HepG2 (cell line): ENCODE data around the gene ICAM3. TPM values are rescaled to one million over a fixed set of nuclear protein-coding genes. Genes with fewer than 3 reads are reported as not detected.
A peak's percentile ranks its signal among the peaks of the same experiment; 100 is the strongest.

Source experiments
- ARID5B ChIP-seq: IDR thresholded peaks from 2 replicates; pipeline ENCODE4 v1.4.0; 2020; ENCODE audit warnings: mild to moderate bottlenecking, missing genetic modification reagents
- ATF2 ChIP-seq: sonication (generic); formaldehyde crosslinking; IDR thresholded peaks from 2 replicates; pipeline ENCODE4 v1.4.0; 2020; ENCODE audit warnings: missing genetic modification reagents
- CBX2 ChIP-seq, 2 experiments: fragments of 200-600 bp in 1 of 2; sonication (generic); formaldehyde crosslinking in 1 of 2; IDR thresholded peaks; 2 replicates each; pipeline versions ENCODE4 v1.7.0 to v1.8.1; 2018 to 2022; ENCODE audit warnings: low read depth in 2 of 2, low read length in 1 of 2, mild to moderate bottlenecking in 1 of 2, missing genetic modification reagents in 1 of 2
- CTCF ChIP-seq: sonication (generic); formaldehyde crosslinking; IDR thresholded peaks from 2 replicates; pipeline ENCODE4 v1.5.0; 2020; ENCODE audit warnings: mild to moderate bottlenecking, missing genetic modification reagents, moderate library complexity
- FOXK1 ChIP-seq: sonication (generic); formaldehyde crosslinking; IDR thresholded peaks from 2 replicates; pipeline ENCODE4 v1.4.0; 2020; ENCODE audit warnings: low read depth, missing genetic modification reagents, borderline replicate concordance
- HDAC2 ChIP-seq: sonication (generic); formaldehyde crosslinking; IDR thresholded peaks from 2 replicates; pipeline ENCODE4 v1.4.0; 2020; ENCODE audit warnings: missing genetic modification reagents
- HIVEP1 ChIP-seq: sonication (generic); formaldehyde crosslinking; IDR thresholded peaks from 2 replicates; pipeline ENCODE4 v1.4.0; 2020; ENCODE audit warnings: mild to moderate bottlenecking, missing genetic modification reagents
- MTA3 ChIP-seq: sonication (generic); formaldehyde crosslinking; IDR thresholded peaks from 2 replicates; pipeline ENCODE4 v1.4.0; 2020; ENCODE audit warnings: missing genetic modification reagents
- PAWR ChIP-seq: sonication (generic); formaldehyde crosslinking; IDR thresholded peaks from 2 replicates; pipeline ENCODE4 v1.4.0; 2020; ENCODE audit warnings: missing genetic modification reagents, mild to moderate bottlenecking, borderline replicate concordance
- PLSCR1 ChIP-seq: sonication (generic); formaldehyde crosslinking; IDR thresholded peaks from 2 replicates; pipeline ENCODE4 v1.5.0; 2020; ENCODE audit warnings: missing genetic modification reagents, mild to moderate bottlenecking, borderline replicate concordance
- RAD21 ChIP-seq: fragments of 450-650 bp; formaldehyde crosslinking; IDR thresholded peaks from 2 replicates; pipeline ENCODE4 v1.5.0; 2020; ENCODE audit warnings: mild to moderate bottlenecking
- REXO4 ChIP-seq: sonication (generic); formaldehyde crosslinking; IDR thresholded peaks from 2 replicates; pipeline ENCODE4 v1.8.0; 2022; ENCODE audit warnings: missing genetic modification reagents, mild to moderate bottlenecking, borderline replicate concordance
- SRSF1 ChIP-seq: fragments of 200-400 bp; formaldehyde crosslinking; optimal IDR thresholded peaks from 2 replicates; pipeline ENCODE3; 2017; ENCODE audit warnings: mild to moderate bottlenecking, low read depth, low read length, moderate library complexity
- STAT5B ChIP-seq: sonication (generic); formaldehyde crosslinking; IDR thresholded peaks from 2 replicates; pipeline ENCODE4 v1.4.0; 2020; ENCODE audit warnings: missing genetic modification reagents
- TFAP4 ChIP-seq: sonication (generic); IDR thresholded peaks from 2 replicates; pipeline ENCODE4 v1.6.1; 2016; ENCODE audit warnings: low read depth, borderline replicate concordance
- THRA ChIP-seq: sonication (generic); formaldehyde crosslinking; IDR thresholded peaks from 2 replicates; pipeline ENCODE4 v1.4.0; 2020; ENCODE audit warnings: missing genetic modification reagents, borderline replicate concordance
- ZNF296 ChIP-seq: sonication (generic); formaldehyde crosslinking; conservative IDR thresholded peaks from 2 replicates; pipeline ENCODE4 v1.5.0; 2020; ENCODE audit warnings: mild to moderate bottlenecking, missing genetic modification reagents
- ZNF772 ChIP-seq: sonication (generic); formaldehyde crosslinking; IDR thresholded peaks from 2 replicates; pipeline ENCODE4 v1.5.0; 2020; ENCODE audit warnings: mild to moderate bottlenecking, missing genetic modification reagents
- polyA plus RNA-seq, 8 experiments: library from polyadenylated mRNA; depleted of rRNA in 3 of 8; stranded (reverse) in 7 of 8; unstranded in 1 of 8; fragments of >200 nt; fragmentation: Illumina TruSeq in 4 of 8; extraction: Trizol in 4 of 8; gene quantifications; 2 replicates each; pipeline versions ENCODE4 v1.2.1 to v1.2.3, GENCODE V29; 2011 to 2016; ENCODE audit warnings: low read depth in 4 of 8, missing spikeins in 1 of 8, mixed read lengths in 1 of 8; ENCODE audit not compliant: insufficient read depth in 1 of 8
- total RNA-seq, 5 experiments: library from RNA; depleted of rRNA; stranded (reverse); fragments of >200 nt; fragmentation: Illumina TruSeq; extraction: Trizol; gene quantifications; 2 replicates each; pipeline ENCODE4 v1.2.3, GENCODE V29; 2016; ENCODE audit warnings: low read depth in 1 of 5

The ICAM3 gene
- total and polyA plus RNA-seq, 2 of the 13 experiments (the other 11 are each of a cell fraction or from before 2014, with no cell fraction given), result 14.1 to 21.0 TPM

GRCh38 chr19:10334588-10335351 is 4.7 kb downstream of the ICAM3 start (continued):
- TF ChIP-seq TFAP4 (peak; percentile 6; the same call in 1 of the 2 replicates), HDAC2 (CRISPR knock-in tag) (0 out of 2 replicates have a peak, but pooled peaks have one; percentile 32), ZNF296 (CRISPR knock-in tag) (peak; percentile 83), PLSCR1 (CRISPR knock-in tag) (no peak), STAT5B (CRISPR knock-in tag) (no peak), RAD21 (no peak), ZNF772 (CRISPR knock-in tag) (peak; percentile 82), CBX2 (IDR thresholded peaks at IDR 0.05; ENCODE audit: low read depth, low read length) (no peak), CBX2 (CRISPR knock-in tag; IDR thresholded peaks at IDR 0.05; ENCODE audit: low read depth) (no peak), ARID5B (CRISPR knock-in tag) (no peak; the same call in 1 of the 2 replicates), CTCF (CRISPR knock-in tag) (peak; percentile 60), THRA (no peak), PAWR (CRISPR knock-in tag) (0 out of 2 replicates have a peak, but pooled peaks have one; percentile 32), SRSF1 (no peak), MTA3 (no peak), ATF2 (CRISPR knock-in tag) (no peak), HIVEP1 (CRISPR knock-in tag) (no peak), REXO4 (CRISPR knock-in tag) (no peak), FOXK1 (CRISPR knock-in tag) (no peak)
